ENCODE data around the gene BCAS4.
"Not testable (repeated sequence)": the region's sequence is repeated elsewhere in the genome, so short reads cannot be mapped to it uniquely, and the experiment has no call there.

BCAS4 gene

DNA sequence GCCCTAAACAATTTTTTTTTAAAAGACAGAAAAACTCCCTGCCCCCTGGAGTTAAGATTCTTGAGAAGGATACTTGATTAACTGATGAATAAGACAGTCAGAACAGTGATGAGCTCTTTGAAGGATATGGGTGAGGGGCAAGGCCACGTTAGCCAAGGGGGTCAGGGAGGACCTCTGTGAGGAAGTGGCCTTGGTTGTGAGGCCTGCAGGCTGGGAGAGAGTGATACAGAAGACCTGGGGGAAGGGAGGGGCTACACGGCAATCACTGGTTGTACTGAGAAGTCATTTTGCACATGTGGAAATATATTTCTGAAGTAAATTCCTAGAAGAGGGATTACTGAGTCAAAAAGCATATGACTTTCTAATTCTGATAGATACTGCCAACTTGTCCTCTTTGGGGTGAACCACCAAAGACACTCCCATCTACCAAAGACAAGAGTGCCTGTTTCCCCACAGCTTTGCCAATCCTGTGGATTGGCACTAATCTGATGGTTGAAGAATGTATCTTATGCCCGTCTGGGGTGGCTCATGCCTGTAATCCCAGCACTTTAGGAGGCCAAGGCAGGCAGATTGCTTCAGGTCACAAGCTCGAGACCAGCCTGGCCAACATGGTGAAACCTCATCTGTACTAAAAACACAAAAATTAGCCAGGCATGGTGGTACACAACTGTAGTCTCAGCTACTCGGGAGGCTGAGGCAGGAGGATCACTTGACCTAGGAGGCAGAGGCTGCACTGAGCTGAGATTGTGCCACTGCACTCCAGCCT, 22.3 kb upstream of the BCAS4 start:
- DNase-seq (ENCODE audit: extremely low spot score): no peak
- CTCF ChIA-PET: interaction anchor here (0.6 to 1.4 kb wide), 2 partner anchors 21 to 23 kb away, joined by 3 to 5 read pairs; no protein-coding TSS in a partner anchor
- POLR2A ChIA-PET: no interaction called here
- TF ChIP-seq FOXM1 (IDR thresholded peaks at IDR 0.05; ENCODE audit: borderline replicate concordance): no peak
- no peak for TF ChIP-seq FOXK2 (IDR thresholded peaks at IDR 0.05)
- TF ChIP-seq ARNT (IDR thresholded peaks at IDR 0.05): no peak
- TF ChIP-seq BHLHE40 (IDR thresholded peaks at IDR 0.05; ENCODE audit: borderline replicate concordance): no peak
- no peak for TF ChIP-seq TARDBP (IDR thresholded peaks at IDR 0.05)
- TF ChIP-seq LEF1 (IDR thresholded peaks at IDR 0.05; ENCODE audit: borderline replicate concordance): no peak
- TF ChIP-seq, protein P1, sequence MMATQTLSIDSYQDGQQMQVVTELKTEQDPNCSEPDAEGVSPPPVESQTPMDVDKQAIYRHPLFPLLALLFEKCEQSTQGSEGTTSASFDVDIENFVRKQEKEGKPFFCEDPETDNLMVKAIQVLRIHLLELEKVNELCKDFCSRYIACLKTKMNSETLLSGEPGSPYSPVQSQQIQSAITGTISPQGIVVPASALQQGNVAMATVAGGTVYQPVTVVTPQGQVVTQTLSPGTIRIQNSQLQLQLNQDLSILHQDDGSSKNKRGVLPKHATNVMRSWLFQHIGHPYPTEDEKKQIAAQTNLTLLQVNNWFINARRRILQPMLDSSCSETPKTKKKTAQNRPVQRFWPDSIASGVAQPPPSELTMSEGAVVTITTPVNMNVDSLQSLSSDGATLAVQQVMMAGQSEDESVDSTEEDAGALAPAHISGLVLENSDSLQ (IDR thresholded peaks at IDR 0.05): no peak
- no peak for TF ChIP-seq L3MBTL2 (conservative IDR thresholded peaks at IDR 0.05)
- TF ChIP-seq ZNF384 (IDR thresholded peaks at IDR 0.05): no peak
- no peak for TF ChIP-seq SUZ12 (IDR thresholded peaks at IDR 0.05)
- no peak for TF ChIP-seq SP1 (IDR thresholded peaks at IDR 0.05)
- no peak for TF ChIP-seq ELF4 (IDR thresholded peaks at IDR 0.05)
- TF ChIP-seq CTBP1 (IDR thresholded peaks at IDR 0.05; ENCODE audit: borderline replicate concordance): no peak
- TF ChIP-seq FOXA1 (IDR thresholded peaks at IDR 0.05): no peak

DNA sequence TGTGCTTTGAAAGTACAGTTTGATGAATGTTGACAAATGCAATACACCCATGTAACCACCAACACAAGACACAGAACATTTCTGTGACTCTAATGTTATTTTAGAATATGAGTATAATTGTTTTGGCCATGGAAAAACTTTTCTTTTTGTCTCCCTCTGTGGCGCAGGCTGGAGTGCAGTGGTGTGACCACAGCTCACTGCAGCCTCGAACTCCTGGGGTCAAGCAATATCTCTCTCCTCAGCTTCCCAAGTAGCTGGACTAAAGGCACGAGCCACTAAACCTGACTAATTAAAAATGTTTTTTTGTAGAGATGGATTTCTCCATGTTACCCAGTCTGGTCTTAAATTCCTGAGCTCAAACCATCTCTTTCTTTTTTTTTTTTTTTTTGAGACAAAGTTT, 20.3 kb upstream of the BCAS4 start:
- POLR2A ChIA-PET: no interaction called here
- TF ChIP-seq ARNT (IDR thresholded peaks at IDR 0.05) (no peak), L3MBTL2 (conservative IDR thresholded peaks at IDR 0.05) (no peak), FOXA1 (IDR thresholded peaks at IDR 0.05) (no peak), NFRKB (IDR thresholded peaks at IDR 0.05) (no peak), ELF4 (IDR thresholded peaks at IDR 0.05) (no peak), SUZ12 (IDR thresholded peaks at IDR 0.05) (no peak), BHLHE40 (IDR thresholded peaks at IDR 0.05; ENCODE audit: borderline replicate concordance) (no peak), ZNF384 (IDR thresholded peaks at IDR 0.05) (no peak)
- TF ChIP-seq, protein P1 (IDR thresholded peaks at IDR 0.05): no peak
- no peak for DNase-seq (ENCODE audit: extremely low spot score)
- CTCF ChIA-PET: interaction anchor here (1.0 to 1.2 kb wide), 2 partner anchors 13 to 25 kb away, joined by 3 to 5 read pairs; no protein-coding TSS in a partner anchor

DNA sequence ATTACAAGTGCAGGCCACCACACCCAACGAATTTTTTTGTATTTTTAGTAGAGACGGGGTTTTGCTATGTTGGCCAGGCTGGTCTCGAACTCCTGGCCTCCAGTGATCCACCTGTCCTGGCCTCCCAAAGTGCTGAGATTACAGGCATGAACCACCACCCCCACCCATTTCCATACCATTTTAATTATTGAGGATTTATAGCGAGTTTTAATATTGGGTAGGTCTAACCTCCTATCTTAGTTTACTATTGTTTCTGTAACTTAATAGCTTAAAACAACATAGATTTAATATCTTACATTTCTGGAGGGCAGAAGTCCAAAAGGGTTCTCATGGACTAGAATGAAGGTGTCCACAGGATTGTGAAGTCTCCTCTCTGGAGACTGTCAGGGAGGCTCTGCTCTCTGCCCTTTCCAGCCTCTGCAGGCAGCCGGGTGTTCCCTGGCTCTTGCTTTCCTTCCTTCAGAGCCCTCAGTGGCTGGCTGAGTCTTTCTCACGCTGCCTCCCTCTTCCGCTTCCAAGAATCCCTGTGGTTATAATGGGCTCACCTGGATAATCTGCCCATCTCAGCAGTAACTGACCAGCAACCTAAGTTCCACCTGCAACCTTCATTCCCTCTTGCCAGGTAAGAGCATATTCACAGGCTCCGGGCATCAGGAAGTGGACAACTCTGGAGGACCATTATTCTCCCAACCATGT, 18.6 kb upstream of the BCAS4 start:
- ChIA-PET POLR2A (no interaction called here), CTCF (interaction anchor here (1.0 kb wide), 1 partner anchor 12 kb away, joined by 3 read pairs; no protein-coding TSS in a partner anchor)
- no peak for DNase-seq (ENCODE audit: extremely low spot score)
- TF ChIP-seq ARNT (IDR thresholded peaks at IDR 0.05) (no peak), TARDBP (IDR thresholded peaks at IDR 0.05) (no peak), CTBP1 (IDR thresholded peaks at IDR 0.05; ENCODE audit: borderline replicate concordance) (no peak), FOXA1 (IDR thresholded peaks at IDR 0.05) (no peak), SUZ12 (IDR thresholded peaks at IDR 0.05) (no peak)

- TF ChIP-seq ELF4 (IDR thresholded peaks at IDR 0.05) (no peak), SUZ12 (IDR thresholded peaks at IDR 0.05) (no peak), FOXK2 (IDR thresholded peaks at IDR 0.05) (no peak), ARNT (IDR thresholded peaks at IDR 0.05) (no peak), BHLHE40 (IDR thresholded peaks at IDR 0.05; ENCODE audit: borderline replicate concordance) (no peak), HDGF (IDR thresholded peaks at IDR 0.05; ENCODE audit: borderline replicate concordance) (no peak), NFRKB (IDR thresholded peaks at IDR 0.05) (no peak), L3MBTL2 (conservative IDR thresholded peaks at IDR 0.05) (no peak), SP1 (IDR thresholded peaks at IDR 0.05) (no peak), CTBP1 (IDR thresholded peaks at IDR 0.05; ENCODE audit: borderline replicate concordance) (no peak), FOXA1 (IDR thresholded peaks at IDR 0.05) (no peak), TARDBP (IDR thresholded peaks at IDR 0.05) (no peak), ZNF384 (IDR thresholded peaks at IDR 0.05) (no peak)
- TF ChIP-seq, protein P1 (IDR thresholded peaks at IDR 0.05): no peak
- ChIA-PET CTCF (no interaction called here), POLR2A (no interaction called here)
- DNase-seq (ENCODE audit: extremely low spot score): no peak
These were observed 17.5 kb upstream of the BCAS4 start for GRCh38 chr20:50777373-50777772.

DNA sequence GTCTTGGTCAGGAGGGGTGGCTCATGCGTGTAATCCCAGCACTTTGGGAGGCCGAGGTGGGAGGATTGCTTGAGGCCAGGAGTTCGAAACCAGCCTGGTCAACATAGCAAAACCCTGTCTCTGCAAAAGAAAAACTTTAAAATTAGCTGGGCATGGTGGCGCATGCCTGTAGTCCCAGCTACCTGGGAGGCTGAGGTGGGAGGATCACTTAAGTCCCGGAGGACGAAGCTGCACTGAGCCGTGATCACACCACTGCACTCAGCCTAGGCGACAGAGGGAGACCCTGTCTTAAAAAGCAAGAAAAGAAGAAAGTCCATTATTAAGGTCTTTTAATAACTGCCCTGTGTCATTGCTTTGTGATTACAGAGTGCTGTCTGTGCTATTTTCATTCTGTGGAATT, 15.9 kb upstream of the BCAS4 start:
- not testable (repeated sequence) for DNase-seq (ENCODE audit: extremely low spot score)
- POLR2A ChIA-PET: interaction anchor here (0.6 to 0.7 kb wide), 2 partner anchors 11 to 30 kb away, joined by 3 to 7 read pairs; no protein-coding TSS in a partner anchor
- CTCF ChIA-PET: interaction anchor here (0.7 to 0.9 kb wide), 2 partner anchors 9 to 16 kb away, joined by 3 to 5 read pairs; partner anchors contain the start of gene BCAS4

- POLR2A ChIA-PET: no interaction called here
- no peak for DNase-seq (ENCODE audit: extremely low spot score)
- TF ChIP-seq ZNF384 (IDR thresholded peaks at IDR 0.05) (no peak), L3MBTL2 (conservative IDR thresholded peaks at IDR 0.05) (no peak), FOXA1 (IDR thresholded peaks at IDR 0.05) (no peak), ARNT (IDR thresholded peaks at IDR 0.05) (no peak), BHLHE40 (IDR thresholded peaks at IDR 0.05; ENCODE audit: borderline replicate concordance) (no peak), LEF1 (IDR thresholded peaks at IDR 0.05; ENCODE audit: borderline replicate concordance) (no peak)
- TF ChIP-seq, protein P1 (IDR thresholded peaks at IDR 0.05): no peak
- CTCF ChIA-PET: interaction anchor here (0.7 to 1.5 kb wide), 2 partner anchors 9 to 11 kb away, joined by 4 to 5 read pairs; partner anchors contain the start of gene BCAS4
These were observed 11.5 kb upstream of the BCAS4 start for GRCh38 chr20:50783390-50783789.
